Neuronal stem cell (in vitro differentiated cells): ENCODE results near the gene DCLRE1B.

ENCODE experiments used
- DNase-seq: peaks from one replicate; pipeline ENCODE4 v3.0.0-alpha.2; 2013; ENCODE audit warnings: low spot score
- H2AFZ ChIP-seq: one replicate; pipeline ENCODE4 v1.6.1; 2013; ENCODE audit warnings: mild to moderate bottlenecking, low read length, inconsistent platforms
- H2AK5ac ChIP-seq: 2 replicates; pipeline ENCODE4 v1.6.1; 2013; ENCODE audit warnings: low read depth, mild to moderate bottlenecking, inconsistent platforms, low read length, moderate library complexity, mixed read lengths
- H2BK120ac ChIP-seq: 2 replicates; pipeline ENCODE4 v1.6.1; 2013; ENCODE audit warnings: low read depth, mild to moderate bottlenecking, inconsistent platforms, low read length, moderate library complexity, mixed read lengths
- H2BK12ac ChIP-seq: one replicate; pipeline ENCODE4 v1.6.1; 2013; ENCODE audit warnings: low read length, inconsistent platforms
- H2BK15ac ChIP-seq: 2 replicates; pipeline ENCODE4 v1.6.1; 2013; ENCODE audit warnings: mild to moderate bottlenecking, low read length, inconsistent platforms, mixed read lengths
- H2BK5ac ChIP-seq: one replicate; pipeline ENCODE4 v1.6.1; 2013; ENCODE audit warnings: inconsistent platforms, mild to moderate bottlenecking, low read length, moderate library complexity
- H3K14ac ChIP-seq: one replicate; pipeline ENCODE4 v1.6.1; 2013; ENCODE audit warnings: low read length, inconsistent platforms
- H3K18ac ChIP-seq: 2 replicates; pipeline ENCODE4 v1.6.1; 2013; ENCODE audit warnings: low read length, inconsistent platforms
- H3K23ac ChIP-seq: 2 replicates; pipeline ENCODE4 v1.6.1; 2013; ENCODE audit warnings: low read depth, mild to moderate bottlenecking, mixed read lengths, low read length, inconsistent platforms; ENCODE audit not compliant: poor library complexity
- H3K27ac ChIP-seq: replicated peaks from 3 replicates; pipeline ENCODE4 v1.5.1; 2013; ENCODE audit warnings: low read length, inconsistent platforms
- H3K27me3 ChIP-seq, 3 experiments: 2 replicates each; pipeline ENCODE4 v1.6.1; 2013; ENCODE audit warnings: low read length in 3 of 3, mild to moderate bottlenecking in 2 of 3, inconsistent platforms in 1 of 3, low read depth in 1 of 3, mixed read lengths in 1 of 3, moderate library complexity in 1 of 3; ENCODE audit not compliant: control insufficient read depth in 3 of 3, insufficient read depth in 3 of 3
- H3K36me3 ChIP-seq, 2 donors: replicated peaks in 1 of 2; 2 replicates each; pipeline ENCODE4 v1.6.1; 2013; ENCODE audit warnings: low read length in 2 of 2; ENCODE audit not compliant: control insufficient read depth in 2 of 2, insufficient read depth in 2 of 2
- H3K4ac ChIP-seq: 2 replicates; pipeline ENCODE4 v1.6.1; 2013; ENCODE audit warnings: inconsistent platforms, mild to moderate bottlenecking, low read length, moderate library complexity
- H3K4me1 ChIP-seq, 2 donors: 1 replicate in 1 of 2; 2 replicates in 1 of 2; pipeline ENCODE4 v1.6.1; 2013; ENCODE audit warnings: low read length in 2 of 2, low read depth in 1 of 2; ENCODE audit not compliant: control insufficient read depth in 2 of 2, insufficient read depth in 1 of 2
- H3K4me2 ChIP-seq: one replicate; pipeline ENCODE4 v1.6.1; 2013; ENCODE audit warnings: mild to moderate bottlenecking, low read length, inconsistent platforms; ENCODE audit not compliant: insufficient read depth, poor library complexity, severe bottlenecking
- H3K4me3 ChIP-seq, 2 donors: 2 replicates each; pipeline ENCODE4 v1.5.1; 2013; ENCODE audit warnings: low read length in 2 of 2, mild to moderate bottlenecking in 2 of 2, inconsistent platforms in 1 of 2, moderate library complexity in 1 of 2
- H3K79me1 ChIP-seq: one replicate; pipeline ENCODE4 v1.6.1; 2013; ENCODE audit warnings: low read depth, mild to moderate bottlenecking, inconsistent platforms, low read length, moderate library complexity
- H3K9ac ChIP-seq: one replicate; pipeline ENCODE4 v1.6.1; 2013; ENCODE audit warnings: mild to moderate bottlenecking, low read depth, low read length, inconsistent platforms; ENCODE audit not compliant: poor library complexity
- H3K9me3 ChIP-seq, 2 donors: replicated peaks in 1 of 2; 2 replicates each; pipeline versions ENCODE3 to v1.6.1; 2013; ENCODE audit warnings: low read length in 2 of 2, mild to moderate bottlenecking in 2 of 2, inconsistent platforms in 1 of 2, low read depth in 1 of 2, mixed read lengths in 1 of 2, moderate library complexity in 1 of 2; ENCODE audit not compliant: control insufficient read depth in 2 of 2, insufficient read depth in 1 of 2
- H4K8ac ChIP-seq: one replicate; pipeline ENCODE4 v1.6.1; 2013; ENCODE audit warnings: low read depth, mild to moderate bottlenecking, inconsistent platforms, low read length, moderate library complexity
- H4K91ac ChIP-seq: one replicate; pipeline ENCODE4 v1.6.1; 2013; ENCODE audit warnings: low read length, low read depth, mild to moderate bottlenecking, inconsistent platforms; ENCODE audit not compliant: poor library complexity
- WGBS, 2 donors: extraction: QIAGEN DNeasy Blood & Tissue Kit; methylation state at CpG; one replicate each; pipeline ENCODE4 v1.1.7; 2013; ENCODE audit warnings: missing lambda C conversion rate in 2 of 2, mixed read lengths in 1 of 2; ENCODE audit not compliant: insufficient read length in 2 of 2, insufficient replicate concordance in 1 of 2; ENCODE audit errors: extremely low coverage in 2 of 2; 5-methylcytosine and 5-hydroxymethylcytosine counted together

Gene DCLRE1B

DNA sequence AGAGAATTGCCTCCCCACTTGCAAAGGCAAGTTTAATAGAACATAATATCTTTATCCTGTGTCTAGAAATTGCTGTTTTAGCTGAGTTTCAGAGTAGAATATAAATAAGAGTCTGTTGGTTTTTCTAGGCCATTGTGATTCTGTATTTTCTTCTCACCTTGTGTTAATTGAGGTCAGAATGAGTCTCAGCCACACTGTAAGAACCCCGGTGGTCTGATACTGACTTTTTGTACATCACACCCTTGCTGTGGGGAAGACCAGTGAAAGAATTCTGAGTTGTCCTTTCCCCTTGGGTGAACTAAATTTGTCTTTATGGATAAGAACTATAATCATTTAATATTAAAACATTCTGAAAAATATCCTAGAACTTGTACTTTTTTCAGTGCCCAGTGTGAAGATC lies 30.8 kb downstream of the DCLRE1B start:
- H3K9ac ChIP-seq: no peak overlapping the region
- H3K27ac ChIP-seq: no peak overlapping the region
- H3K4me3 ChIP-seq: no peak overlapping the region
- H3K9me3 ChIP-seq: no peaks in the 10 kb centered on the region
- no peak overlapping the region for H3K4me2 ChIP-seq
- H3K4ac ChIP-seq: no peak overlapping the region
- H4K8ac ChIP-seq: no peak overlapping the region
- peaks cover 0 to under 1% of the 10 kb centered on the region in 2 donors for H3K4me1 ChIP-seq
- no peak overlapping the region for H4K91ac ChIP-seq
- no peak overlapping the region for H2AFZ ChIP-seq
- no peak overlapping the region for H2BK5ac ChIP-seq
- peaks cover 4% of the 10 kb centered on the region for H3K79me1 ChIP-seq
- H2BK120ac ChIP-seq: no peak overlapping the region
- peaks cover 8 to 9% of the 10 kb centered on the region in 2 donors for H3K36me3 ChIP-seq
- H2BK12ac ChIP-seq: no peak overlapping the region
- no peak overlapping the region for H3K18ac ChIP-seq
- no peak overlapping the region for H2BK15ac ChIP-seq
- H3K23ac ChIP-seq: no peak overlapping the region
- no peak overlapping the region for H2AK5ac ChIP-seq
- no peaks in the 10 kb centered on the region for H3K27me3 ChIP-seq
- H3K14ac ChIP-seq: no peak overlapping the region
- no peak for DNase-seq
- no CpG with 5 or more reads among the region's 1 CpG for WGBS, 2 donors

DNA sequence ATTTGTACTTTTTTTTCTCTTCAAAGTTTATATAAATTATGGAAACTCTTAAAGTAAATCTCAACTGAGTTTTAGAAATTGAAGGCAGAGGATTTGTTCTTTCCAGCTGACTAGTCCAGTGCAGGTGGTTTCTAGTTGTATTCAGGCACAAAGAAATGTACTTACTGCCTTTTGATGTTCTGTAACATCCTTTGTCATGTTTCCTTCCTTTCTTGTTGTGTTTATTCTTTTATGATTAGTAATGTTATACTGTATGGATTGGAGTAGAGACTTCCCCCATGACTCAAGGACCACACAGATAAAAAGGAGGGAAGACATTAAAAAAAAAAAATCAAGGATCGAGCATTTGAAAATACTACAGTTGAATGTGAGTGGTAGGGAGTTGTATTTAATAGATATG lies 32.0 kb downstream of the DCLRE1B start:
- no peak overlapping the region for H2AK5ac ChIP-seq
- DNase-seq: no peak
- H3K9me3 ChIP-seq: no peaks in the 10 kb centered on the region
- no peak overlapping the region for H2BK5ac ChIP-seq
- H3K27ac ChIP-seq: no peak overlapping the region
- H4K91ac ChIP-seq: no peak overlapping the region
- no peak overlapping the region for H2AFZ ChIP-seq
- peaks cover 4% of the 10 kb centered on the region for H3K79me1 ChIP-seq
- no peak overlapping the region for H2BK15ac ChIP-seq
- H2BK12ac ChIP-seq: no peak overlapping the region
- no peaks in the 10 kb centered on the region for H3K27me3 ChIP-seq
- no peak overlapping the region for H2BK120ac ChIP-seq
- H4K8ac ChIP-seq: no peak overlapping the region
- H3K14ac ChIP-seq: no peak overlapping the region
- H3K9ac ChIP-seq: no peak overlapping the region
- WGBS, 2 donors: 100% methylated on average over 1 of the region's 1 CpG
- no peaks in the 10 kb centered on the region for H3K4me1 ChIP-seq
- peaks cover 11 to 17% of the 10 kb centered on the region in 2 donors for H3K36me3 ChIP-seq
- no peak overlapping the region for H3K23ac ChIP-seq
- no peak overlapping the region for H3K4ac ChIP-seq
- no peak overlapping the region for H3K4me2 ChIP-seq
- no peak overlapping the region for H3K18ac ChIP-seq
- H3K4me3 ChIP-seq: no peak overlapping the region

- peaks cover 11 to 28% of the 10 kb centered on the region in 2 donors for H3K36me3 ChIP-seq
- H4K8ac ChIP-seq: no peak overlapping the region
- H3K4ac ChIP-seq: no peak overlapping the region
- no peak overlapping the region for H2BK5ac ChIP-seq
- H3K18ac ChIP-seq: no peak overlapping the region
- no peak overlapping the region for H3K23ac ChIP-seq
- H3K79me1 ChIP-seq: peaks cover 4% of the 10 kb centered on the region
- H3K14ac ChIP-seq: no peak overlapping the region
- H3K27ac ChIP-seq: no peak overlapping the region
- no peak overlapping the region for H2BK15ac ChIP-seq
- no peak overlapping the region for H2AFZ ChIP-seq
- H2BK12ac ChIP-seq: no peak overlapping the region
- no peak for DNase-seq
- H3K4me2 ChIP-seq: no peak overlapping the region
- H4K91ac ChIP-seq: no peak overlapping the region
- no CpG with 5 or more reads among the region's 5 CpGs for WGBS, 2 donors
- H3K4me1 ChIP-seq: no peaks in the 10 kb centered on the region
- H3K9me3 ChIP-seq: peaks cover 0 to 2% of the 10 kb centered on the region in 2 donors
- H3K4me3 ChIP-seq: no peak overlapping the region
- H3K27me3 ChIP-seq: no peaks in the 10 kb centered on the region
- H2BK120ac ChIP-seq: no peak overlapping the region
- H3K9ac ChIP-seq: no peak overlapping the region
- H2AK5ac ChIP-seq: no peak overlapping the region
Measured at GRCh38 chr1:113938192-113938591, 33.1 kb downstream of the DCLRE1B start.

GRCh38 chr1:113940365-113941244 lies 35.5 kb downstream of the DCLRE1B start:
- DNase-seq: no peak
- Histone ChIP-seq H3K14ac (no peak overlapping the region), H4K91ac (no peak overlapping the region), H2AFZ (no peak overlapping the region), H2BK12ac (no peak overlapping the region), H3K36me3 (peaks cover 12 to 47% of the 10 kb centered on the region in 2 donors), H3K79me1 (peaks cover 6% of the 10 kb centered on the region), H2BK5ac (no peak overlapping the region), H3K18ac (no peak overlapping the region), H3K23ac (no peak overlapping the region), H2BK15ac (no peak overlapping the region), H3K27ac (no peak overlapping the region), H4K8ac (no peak overlapping the region), H3K27me3 (no peaks in the 10 kb centered on the region), H3K4ac (no peak overlapping the region), H3K4me2 (no peak overlapping the region), H3K9me3 (peaks cover 0 to 19% of the 10 kb centered on the region in 2 donors), H2BK120ac (no peak overlapping the region), H2AK5ac (no peak overlapping the region), H3K9ac (no peak overlapping the region), H3K4me3 (no peak overlapping the region), H3K4me1 (no peaks in the 10 kb centered on the region)
- no CpG with 5 or more reads among the region's 16 CpGs for WGBS, 2 donors
